ENCODE measurements around the gene STARD5. TPM values are rescaled to one million over a fixed set of nuclear protein-coding genes. Genes with fewer than 3 reads are reported as not detected.

STARD5 gene
- total RNA-seq, 1 donor from 2014 or later = 3.4 TPM

- DNase-seq (ENCODE audit: low spot score) = peak; percentile 89
Observed at GRCh38 chr15:81274931-81275707, 48.8 kb downstream of the STARD5 start.

- no peak for DNase-seq (ENCODE audit: low spot score)
Observed at GRCh38 chr15:81274255-81274654, 49.7 kb downstream of the STARD5 start.

- DNase-seq (ENCODE audit: low spot score) = no peak
Observed at GRCh38 chr15:81273855-81274254, 50.1 kb downstream of the STARD5 start.

- DNase-seq (ENCODE audit: low spot score) = no peak
Observed at GRCh38 chr15:81273200-81273599, 50.7 kb downstream of the STARD5 start.

GRCh38 chr15:81271761-81272644 lies 51.9 kb downstream of the STARD5 start:
- DNase-seq (ENCODE audit: low spot score) = no peak

- DNase-seq (ENCODE audit: low spot score) = peak; percentile 82
Observed at GRCh38 chr15:81270781-81271491, 53.0 kb downstream of the STARD5 start.

GRCh38 chr15:81270188-81270587 lies 53.8 kb downstream of the STARD5 start:
- DNase-seq (ENCODE audit: low spot score) = no peak

- no peak for DNase-seq (ENCODE audit: low spot score)
Observed at GRCh38 chr15:81268881-81269601, 54.9 kb downstream of the STARD5 start.

- no peak for DNase-seq (ENCODE audit: low spot score)
Observed at GRCh38 chr15:81268340-81268739, 55.6 kb downstream of the STARD5 start.

- peak; percentile 84 for DNase-seq (ENCODE audit: low spot score)
Observed at GRCh38 chr15:81265944-81266775, 57.8 kb downstream of the STARD5 start.

GRCh38 chr15:81265256-81265943 lies 58.5 kb downstream of the STARD5 start:
- DNase-seq (ENCODE audit: low spot score) = no peak

GRCh38 chr15:81264072-81264857 lies 59.7 kb downstream of the STARD5 start:
- no peak for DNase-seq (ENCODE audit: low spot score)

GRCh38 chr15:81263477-81263876 lies 60.5 kb downstream of the STARD5 start:
- no peak for DNase-seq (ENCODE audit: low spot score)

- DNase-seq (ENCODE audit: low spot score) = no peak
Observed at GRCh38 chr15:81261172-81261811, 62.6 kb downstream of the STARD5 start.

- DNase-seq (ENCODE audit: low spot score) = no peak
Observed at GRCh38 chr15:81259760-81260298, 64.1 kb downstream of the STARD5 start.
